ENCODE measurements around the gene ARHGEF39.

ARHGEF39 gene

GRCh38 chr9:35675732-35676392 lies 10.9 kb upstream of the ARHGEF39 start:
- no peak for DNase-seq (ENCODE audit: low read depth, low spot score)

DNA sequence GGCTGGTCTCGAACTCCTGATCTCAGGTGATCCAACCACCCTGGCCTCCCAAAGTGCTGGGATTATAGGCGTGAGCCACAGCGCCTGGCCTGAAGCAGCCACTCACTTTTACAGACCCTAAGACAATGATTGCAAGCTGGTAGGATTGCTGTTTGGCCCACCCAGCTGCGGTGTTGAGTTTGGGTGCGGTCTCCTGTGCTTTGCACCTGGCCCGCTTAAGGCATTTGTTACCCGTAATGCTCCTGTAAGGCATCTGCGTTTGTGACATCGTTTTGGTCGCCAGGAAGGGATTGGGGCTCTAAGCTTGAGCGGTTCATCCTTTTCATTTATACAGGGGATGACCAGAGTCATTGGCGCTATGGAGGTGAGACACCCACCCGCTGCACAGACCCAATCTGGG lies 10.2 kb upstream of the ARHGEF39 start:
- DNase-seq (ENCODE audit: low read depth, low spot score), result no peak

GRCh38 chr9:35674025-35674361 lies 9.0 kb upstream of the ARHGEF39 start:
- no peak for DNase-seq (ENCODE audit: low read depth, low spot score)

GRCh38 chr9:35673132-35674024 lies 8.4 kb upstream of the ARHGEF39 start, which contains the start of gene CA9:
TSS of gene CA9 (plus strand) at chr9:35673928. CDS start at chr9:35673960, 32 bp downstream.
- no peak for DNase-seq (ENCODE audit: low read depth, low spot score)

GRCh38 chr9:35669331-35670145 lies 4.5 kb upstream of the ARHGEF39 start:
- no peak for DNase-seq (ENCODE audit: low read depth, low spot score)

DNA sequence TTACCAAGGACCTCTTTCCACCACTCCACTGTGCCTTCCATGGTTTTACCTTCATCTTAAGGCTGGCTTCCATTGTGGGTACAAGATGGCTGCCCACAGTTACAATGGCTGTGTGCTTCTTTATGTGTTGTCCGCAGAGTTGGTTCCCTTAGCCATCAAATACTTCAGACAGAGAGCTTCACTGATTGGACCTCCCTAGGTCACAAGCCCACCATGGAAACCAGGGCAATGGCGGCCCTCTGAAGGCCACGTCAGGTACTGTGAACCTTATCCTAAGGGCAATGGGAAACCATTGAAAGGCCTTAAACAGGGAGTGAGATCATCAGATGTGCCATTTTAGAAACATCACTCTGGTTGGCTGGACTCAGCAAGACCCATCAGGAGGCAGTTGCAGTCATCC lies 2.9 kb upstream of the ARHGEF39 start:
- no peak for DNase-seq (ENCODE audit: low read depth, low spot score)

DNA sequence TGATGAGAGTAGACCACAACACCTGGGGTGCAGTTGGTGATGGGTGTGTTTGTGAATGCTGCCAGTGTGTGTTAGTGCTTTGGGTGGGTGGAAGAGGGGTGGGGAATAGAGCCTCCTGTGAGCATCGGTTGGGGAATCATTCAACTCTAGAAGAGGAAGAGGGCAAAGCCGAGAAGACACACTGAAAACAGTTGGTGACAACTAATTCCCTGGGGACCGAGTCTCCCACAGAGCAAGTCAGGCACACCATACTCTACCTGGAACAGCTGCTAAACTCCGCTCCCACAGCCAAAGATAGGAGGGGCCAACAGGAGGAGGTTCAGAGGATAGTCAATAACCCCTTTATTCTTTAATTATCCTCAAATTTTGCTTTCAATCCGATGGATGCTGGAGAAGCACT lies 1.6 kb upstream of the ARHGEF39 start:
- no peak for DNase-seq (ENCODE audit: low read depth, low spot score)

DNA sequence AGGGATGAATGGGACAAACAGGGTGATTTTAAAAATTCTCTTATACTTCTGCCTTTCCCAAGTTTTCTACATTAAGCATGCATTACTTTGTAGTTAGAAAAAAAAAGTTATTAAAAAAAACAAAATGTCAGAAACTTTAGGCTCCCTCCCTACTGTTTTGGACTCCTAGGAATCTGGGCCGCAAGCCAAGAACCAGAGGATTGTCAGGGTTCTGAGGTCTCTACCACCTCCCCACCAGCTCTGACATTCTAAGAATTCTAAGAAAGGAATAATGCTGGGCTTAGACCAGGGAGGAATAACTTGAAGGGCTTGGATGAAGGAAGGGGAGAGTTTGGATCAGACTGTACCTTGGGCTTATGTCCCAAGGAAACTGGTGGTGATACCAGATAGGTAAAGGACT lies 1.1 kb upstream of the ARHGEF39 start:
- no peak for DNase-seq (ENCODE audit: low read depth, low spot score)

- DNase-seq (ENCODE audit: low read depth, low spot score), result no peak
Measured at GRCh38 chr9:35665471-35665818, 450 bp upstream of the ARHGEF39 start.

GRCh38 chr9:35662437-35662836 lies 2.6 kb downstream of the ARHGEF39 start:
- no peak for DNase-seq (ENCODE audit: low read depth, low spot score)

DNA sequence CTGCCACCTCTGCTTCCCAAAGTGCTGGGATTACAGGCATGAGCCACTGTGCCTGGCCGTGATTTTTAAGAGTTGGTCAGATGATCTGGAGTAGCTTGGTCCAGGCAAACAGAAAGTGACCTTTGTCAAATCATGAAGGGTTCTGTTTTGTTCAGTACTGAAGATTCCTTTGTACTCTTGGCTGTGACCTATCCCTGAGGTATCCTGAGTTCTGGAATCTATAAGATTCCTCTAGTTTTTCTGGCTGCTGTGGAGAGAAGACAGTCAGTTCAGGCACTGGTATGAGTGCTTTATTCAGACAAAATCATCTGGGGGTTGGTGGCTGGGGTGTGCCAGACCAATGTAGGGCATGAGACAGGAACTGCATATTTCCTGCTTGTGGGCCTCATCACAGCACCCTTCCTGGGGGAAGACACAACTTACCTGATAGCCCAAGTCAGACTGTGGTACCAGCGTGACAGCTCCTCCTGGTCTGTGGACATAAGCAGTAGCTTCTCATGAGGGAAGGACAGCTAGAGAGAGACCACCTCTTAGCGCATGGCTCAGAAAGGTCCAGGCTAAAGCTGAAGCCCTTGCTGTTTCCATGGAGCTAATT lies 3.1 kb downstream of the ARHGEF39 start:
- DNase-seq (ENCODE audit: low read depth, low spot score), result no peak

DNA sequence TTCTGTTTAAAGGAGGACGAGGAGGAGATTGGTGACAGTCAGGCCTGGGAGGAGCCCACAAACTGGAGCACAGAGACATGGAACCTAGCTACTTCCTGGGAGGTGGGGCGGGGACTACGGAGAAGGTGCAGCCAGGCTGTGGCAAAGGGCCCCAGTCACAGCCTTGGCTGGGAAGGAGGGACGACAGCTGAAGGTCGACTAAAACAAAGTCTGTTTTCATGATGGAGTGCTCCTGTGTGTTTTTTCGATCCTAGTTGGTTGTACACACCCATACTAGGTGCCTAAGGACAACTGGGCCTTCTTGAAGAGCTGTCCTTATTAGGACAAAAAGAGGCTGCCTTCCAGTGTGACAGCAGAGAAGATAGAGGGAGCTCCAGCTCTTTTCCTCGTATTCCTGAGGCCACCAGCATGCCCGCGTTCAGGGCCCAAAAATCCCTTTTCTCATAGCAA lies 4.0 kb downstream of the ARHGEF39 start:
- no peak for DNase-seq (ENCODE audit: low read depth, low spot score)

DNA sequence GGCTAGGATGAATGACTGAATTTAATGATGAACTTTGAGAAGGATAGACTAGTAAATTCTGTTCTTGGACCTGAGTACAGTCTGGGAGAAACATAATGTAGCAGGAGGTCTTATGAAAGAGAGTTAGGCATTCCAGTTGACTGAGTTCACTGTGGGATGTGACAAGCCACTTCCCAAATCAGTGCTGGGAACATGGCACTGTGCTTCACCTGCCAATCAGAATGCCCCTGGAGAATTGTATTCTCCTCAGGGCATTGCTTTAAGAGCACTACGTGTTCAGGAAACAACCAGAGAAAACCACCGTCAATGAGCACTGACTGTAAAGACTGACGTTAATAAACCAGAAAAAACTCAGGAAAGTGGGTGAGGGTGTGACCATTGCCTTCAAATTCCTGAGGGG lies 5.7 kb downstream of the ARHGEF39 start:
- no peak for DNase-seq (ENCODE audit: low read depth, low spot score)

DNA sequence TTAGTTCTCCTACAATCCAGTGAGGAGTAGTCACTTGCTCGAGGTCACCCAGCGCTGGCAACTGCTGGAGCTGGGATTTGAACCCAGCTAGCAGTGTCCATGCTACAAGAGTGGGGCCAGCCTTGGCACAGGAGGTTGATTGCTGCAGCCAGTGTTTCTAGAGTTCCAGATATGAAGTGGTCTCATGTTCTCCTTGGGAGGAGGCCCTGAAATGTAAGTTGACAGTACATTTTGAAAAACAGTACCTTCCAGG lies 6.1 kb downstream of the ARHGEF39 start:
- no peak for DNase-seq (ENCODE audit: low read depth, low spot score)

GRCh38 chr9:35658137-35658967 lies 6.6 kb downstream of the ARHGEF39 start, which contains the start of gene CCDC107:
TSS of gene CCDC107 (plus strand) at chr9:35658292. CDS start at chr9:35658380, 88 bp downstream.
- DNase-seq (ENCODE audit: low read depth, low spot score), result peak; percentile 58

DNA sequence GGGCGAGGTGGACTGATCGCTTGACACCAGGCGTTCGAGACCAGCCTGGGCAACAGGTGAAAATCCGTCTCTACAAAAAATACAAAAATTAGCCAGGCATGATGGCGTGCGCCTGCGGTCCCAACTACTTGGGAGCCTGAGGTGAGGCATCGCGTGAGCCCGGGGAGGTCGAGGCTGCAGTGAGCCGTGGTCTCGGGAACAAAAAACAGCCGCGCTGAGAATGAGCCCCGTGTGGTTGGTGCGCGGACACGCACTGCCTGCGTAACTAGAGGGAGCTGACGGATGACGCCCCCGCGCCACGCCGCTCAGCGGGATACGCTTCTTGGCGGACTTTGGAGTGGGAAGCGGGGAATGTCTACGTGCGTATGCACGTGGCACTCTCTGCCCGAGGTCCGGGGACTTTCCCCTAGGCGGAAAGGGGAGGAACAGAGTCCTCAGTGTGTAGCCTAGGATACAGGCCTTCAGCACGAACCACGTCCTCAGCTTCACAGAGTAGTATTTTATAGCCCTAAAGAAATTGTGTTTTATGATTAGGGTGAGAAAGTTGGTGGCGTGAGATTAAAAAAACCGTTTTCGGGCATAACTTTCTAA lies 7.4 kb downstream of the ARHGEF39 start, which contains the start of gene RMRP:
Gene RMRP, minus strand, starts transcription at position 474 of the 591 bp plus-strand sequence.
- DNase-seq (ENCODE audit: low read depth, low spot score), result peak; percentile 76

GRCh38 chr9:35656831-35657545 lies 8.0 kb downstream of the ARHGEF39 start:
- no peak for DNase-seq (ENCODE audit: low read depth, low spot score)

DNA sequence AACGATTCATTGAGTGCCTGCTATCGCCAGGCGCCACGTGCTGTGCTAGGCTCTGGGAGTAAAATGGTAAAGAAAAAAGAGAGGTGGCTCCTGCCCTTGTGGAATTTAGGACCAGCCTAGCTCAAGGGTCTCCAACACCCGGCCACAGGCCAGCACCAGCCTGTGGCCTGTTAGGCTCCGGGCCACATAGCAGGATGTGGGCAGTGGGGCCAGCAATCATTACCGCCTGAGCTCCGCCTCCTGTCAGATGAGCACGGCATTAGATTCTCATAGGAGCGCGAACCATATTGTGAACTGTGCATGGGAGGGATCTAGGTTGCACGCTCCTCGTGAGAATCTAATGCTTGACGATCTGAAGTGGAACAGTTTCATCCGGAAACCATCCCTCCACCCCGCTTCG lies 8.6 kb downstream of the ARHGEF39 start:
- DNase-seq (ENCODE audit: low read depth, low spot score), result no peak

GRCh38 chr9:35653611-35654010 lies 11.4 kb downstream of the ARHGEF39 start:
- no peak for DNase-seq (ENCODE audit: low read depth, low spot score)

DNA sequence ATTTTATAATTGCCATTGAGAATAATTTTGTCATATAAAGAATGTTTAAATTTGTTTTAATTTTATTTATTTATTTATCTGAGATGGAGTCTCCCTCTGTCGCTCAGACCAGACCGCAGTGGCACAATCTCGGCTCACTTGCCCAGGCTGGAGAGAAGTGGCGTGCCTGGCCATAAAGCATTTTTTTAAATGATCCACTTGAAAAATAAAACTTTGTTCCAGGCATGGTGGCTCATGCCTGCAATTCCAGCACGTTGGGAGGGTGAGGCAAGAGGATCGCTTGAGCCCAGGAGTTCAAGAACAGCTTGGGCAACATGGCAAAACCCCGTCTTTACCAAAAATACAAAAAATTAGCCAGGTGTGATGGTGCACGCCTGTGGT lies 12.2 kb downstream of the ARHGEF39 start:
- DNase-seq (ENCODE audit: low read depth, low spot score), result no peak

All from activated naive CD8-positive, alpha-beta T cell treated with anti-CD3 and anti-CD28 coated beads, Interleukin-2, amount 50 U/mL, for 16 hours (primary cell).